Activated T-helper 1 cell treated with Interleukin-2 at 50 U/mL for 16 hours (primary cell): ENCODE results near the gene SWSAP1.
A peak's percentile ranks its signal among the peaks of the same experiment; 100 is the strongest.

Experiments used
- DNase-seq: peaks from one replicate; pipeline ENCODE4 v3.0.0-alpha.2; 2020; ENCODE audit warnings: low read depth

Gene SWSAP1

GRCh38 chr19:11355160-11356073, 19.0 kb upstream of the SWSAP1 start, which contains the start of gene PLPPR2:
PLPPR2 (plus strand) TSS chr19:11355432; CDS start chr19:11357674, 2,242 bp downstream.
- DNase-seq: peak; percentile 61

- DNase-seq: no peak
Observed at GRCh38 chr19:11356074-11356397, 18.4 kb upstream of the SWSAP1 start.

- no peak for DNase-seq
Observed at GRCh38 chr19:11356676-11357550, 17.6 kb upstream of the SWSAP1 start.

- DNase-seq: no peak
Observed at GRCh38 chr19:11359421-11359820, 15.0 kb upstream of the SWSAP1 start.

- DNase-seq: no peak
Observed at GRCh38 chr19:11361037-11361770, 13.3 kb upstream of the SWSAP1 start.

- DNase-seq: no peak
Observed at GRCh38 chr19:11361771-11362731, 12.4 kb upstream of the SWSAP1 start.

- DNase-seq: no peak
Observed at GRCh38 chr19:11363881-11364280, 10.6 kb upstream of the SWSAP1 start.

GRCh38 chr19:11364296-11364904, 10.1 kb upstream of the SWSAP1 start:
- DNase-seq: no peak

GRCh38 chr19:11364935-11365334, 9.5 kb upstream of the SWSAP1 start:
- no peak for DNase-seq

- no peak for DNase-seq
Observed at GRCh38 chr19:11365557-11366117, 8.8 kb upstream of the SWSAP1 start.

- DNase-seq: no peak
Observed at GRCh38 chr19:11367528-11367927, 6.9 kb upstream of the SWSAP1 start.

- DNase-seq: no peak
Observed at GRCh38 chr19:11370744-11371143, 3.7 kb upstream of the SWSAP1 start.

GRCh38 chr19:11373166-11373884, 1.1 kb upstream of the SWSAP1 start:
- DNase-seq: no peak

- no peak for DNase-seq
Observed at GRCh38 chr19:11373885-11374432, 507 bp upstream of the SWSAP1 start.

GRCh38 chr19:11375143-11375948, 880 bp downstream of the SWSAP1 start:
- peak; percentile 65 for DNase-seq

GRCh38 chr19:11377237-11377636, 2.8 kb downstream of the SWSAP1 start:
- no peak for DNase-seq

GRCh38 chr19:11377756-11378155, 3.3 kb downstream of the SWSAP1 start:
- DNase-seq: no peak
